ENCODE measurements around the gene PLEKHN1. TPM values are rescaled to one million over a fixed set of nuclear protein-coding genes. Genes with fewer than 3 reads are reported as not detected.

PLEKHN1 gene
- total and polyA plus RNA-seq, 2 donors from 2014 or later, result 14.3 TPM; not detected in 1

GRCh38 chr1:998745-998994, 32.4 kb downstream of the PLEKHN1 start:
- H3K36me3 ChIP-seq (ENCODE audit: control insufficient read depth in 2 of 3, insufficient read depth in 3 of 3, low read length in 3 of 3), result no peaks in the 10 kb centered on the region
- DNase-seq, result peak in 2 of 5 donors; percentile 64 to 67
- H3K4me3 ChIP-seq (ENCODE audit: low read length in 3 of 3), result no peak overlapping the region
- FAIRE-seq, result no peak
- TF ChIP-seq CTCF (IDR thresholded peaks at IDR 0.05; ENCODE audit: borderline replicate concordance, extremely low read depth, insufficient read depth), result no peak
- H3K27ac ChIP-seq (ENCODE audit: low read depth in 2 of 2, low read length in 2 of 2), result no peak overlapping the region
- peaks cover 0 to 7% (median 0%) of the 10 kb centered on the region in 3 donors for H3K4me1 ChIP-seq (ENCODE audit: control insufficient read depth in 2 of 3, insufficient read depth in 2 of 3, low read depth in 1 of 3, low read length in 3 of 3)
- H3K9me3 ChIP-seq (ENCODE audit: control insufficient read depth in 2 of 3, insufficient read depth in 1 of 3, low read length in 3 of 3), result no peaks in the 10 kb centered on the region
- H3K27me3 ChIP-seq (ENCODE audit: control insufficient read depth, insufficient read depth, low read length), result no peaks in the 10 kb centered on the region
- intact Hi-C loops (cut with DNase I), result no loop called here
- H3K9ac ChIP-seq (ENCODE audit: low read length in 3 of 3), result no peak overlapping the region

GRCh38 chr1:998995-999724, 32.9 kb downstream of the PLEKHN1 start:
- FAIRE-seq, result no peak

GRCh38 chr1:999725-1000356, 33.6 kb downstream of the PLEKHN1 start, which contains the start of gene HES4:
Gene HES4 (minus strand): TSS chr1:1000097. CDS start chr1:999973, 124 bp downstream.
- intact Hi-C loops (cut with DNase I), result no loop called here
- no peak for TF ChIP-seq CTCF (IDR thresholded peaks at IDR 0.05; ENCODE audit: borderline replicate concordance, extremely low read depth, insufficient read depth)
- H3K27me3 ChIP-seq (ENCODE audit: control insufficient read depth, insufficient read depth, low read length), result no peaks in the 10 kb centered on the region

More at GRCh38 chr1:998995-999724, 32.9 kb downstream of the PLEKHN1 start:
- H3K27ac ChIP-seq (ENCODE audit: low read depth in 2 of 2, low read length in 2 of 2), result peak overlapping the region; percentile 80 to 97
- no peaks in the 10 kb centered on the region for H3K36me3 ChIP-seq (ENCODE audit: control insufficient read depth in 2 of 3, insufficient read depth in 3 of 3, low read length in 3 of 3)
- DNase-seq, result peak in 4 of 5 donors; percentile 43 to 86 (median 75)
- H3K4me3 ChIP-seq (ENCODE audit: low read length in 3 of 3), result peak overlapping the region in 2 of 3 donors; percentile 16 to 44
- no peak for TF ChIP-seq CTCF (IDR thresholded peaks at IDR 0.05; ENCODE audit: borderline replicate concordance, extremely low read depth, insufficient read depth)
- no peaks in the 10 kb centered on the region for H3K27me3 ChIP-seq (ENCODE audit: control insufficient read depth, insufficient read depth, low read length)
- H3K9ac ChIP-seq (ENCODE audit: low read length in 3 of 3), result no peak overlapping the region
- H3K4me1 ChIP-seq (ENCODE audit: control insufficient read depth in 2 of 3, insufficient read depth in 2 of 3, low read depth in 1 of 3, low read length in 3 of 3), result peaks cover 0 to 7% (median 0%) of the 10 kb centered on the region in 3 donors
- no peaks in the 10 kb centered on the region for H3K9me3 ChIP-seq (ENCODE audit: control insufficient read depth in 2 of 3, insufficient read depth in 1 of 3, low read length in 3 of 3)
- intact Hi-C loops (cut with DNase I), result no loop called here

More at GRCh38 chr1:999725-1000356, 33.6 kb downstream of the PLEKHN1 start, which contains the start of gene HES4:
- Histone ChIP-seq H3K4me3 (ENCODE audit: low read length in 3 of 3) (peak within 1 kb of the TSS; percentile 38 to 59 (median 44)), H3K27ac (ENCODE audit: low read depth in 2 of 2, low read length in 2 of 2) (peak within 1 kb of the TSS; percentile 90 to 97), H3K4me1 (ENCODE audit: control insufficient read depth in 2 of 3, insufficient read depth in 2 of 3, low read depth in 1 of 3, low read length in 3 of 3) (peaks cover 0 to 11% (median 0%) of the 10 kb centered on the region in 3 donors), H3K9ac (ENCODE audit: low read length in 3 of 3) (peak within 1 kb of the TSS; percentile 26 to 58 (median 41)), H3K36me3 (ENCODE audit: control insufficient read depth in 2 of 3, insufficient read depth in 3 of 3, low read length in 3 of 3) (no peaks in the 10 kb centered on the region), H3K9me3 (ENCODE audit: control insufficient read depth in 2 of 3, insufficient read depth in 1 of 3, low read length in 3 of 3) (no peaks in the 10 kb centered on the region)
- FAIRE-seq (no peak), DNase-seq (peak; percentile 92 to 97 (median 94))

All from kidney (tissue), 14 donors.